Suppressor macrophage treated with lipopolysaccharide for 1 hour (primary cell): Measurements from ENCODE around the gene AMBRA1.
A peak's percentile ranks its signal among the peaks of the same experiment; 100 is the strongest.

Experiments used
- DNase-seq, 3 donors: peaks; one replicate each; pipeline ENCODE4 v3.0.0-alpha.2; 2020 to 2022

AMBRA1 gene

DNA sequence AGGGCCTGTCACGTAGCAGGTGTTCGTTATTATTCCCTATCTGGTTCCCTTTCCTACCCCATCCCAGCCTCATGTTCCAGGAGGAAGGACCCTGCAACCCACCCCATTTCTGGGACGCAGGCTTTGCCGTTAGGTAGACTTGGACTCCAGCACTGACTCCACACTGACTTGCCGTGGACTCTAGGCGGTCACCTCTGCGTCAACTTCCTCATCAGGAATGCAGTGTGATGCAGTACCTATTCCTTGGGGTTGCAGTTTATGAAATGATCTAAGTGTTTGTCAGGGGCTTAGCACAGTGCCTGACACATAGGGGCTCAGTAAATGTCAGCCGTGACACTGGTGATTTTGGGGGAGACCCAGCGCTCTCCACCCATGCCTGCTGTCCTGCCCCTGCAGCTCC, 229.8 kb downstream of the AMBRA1 start:
- no peak for DNase-seq

DNA sequence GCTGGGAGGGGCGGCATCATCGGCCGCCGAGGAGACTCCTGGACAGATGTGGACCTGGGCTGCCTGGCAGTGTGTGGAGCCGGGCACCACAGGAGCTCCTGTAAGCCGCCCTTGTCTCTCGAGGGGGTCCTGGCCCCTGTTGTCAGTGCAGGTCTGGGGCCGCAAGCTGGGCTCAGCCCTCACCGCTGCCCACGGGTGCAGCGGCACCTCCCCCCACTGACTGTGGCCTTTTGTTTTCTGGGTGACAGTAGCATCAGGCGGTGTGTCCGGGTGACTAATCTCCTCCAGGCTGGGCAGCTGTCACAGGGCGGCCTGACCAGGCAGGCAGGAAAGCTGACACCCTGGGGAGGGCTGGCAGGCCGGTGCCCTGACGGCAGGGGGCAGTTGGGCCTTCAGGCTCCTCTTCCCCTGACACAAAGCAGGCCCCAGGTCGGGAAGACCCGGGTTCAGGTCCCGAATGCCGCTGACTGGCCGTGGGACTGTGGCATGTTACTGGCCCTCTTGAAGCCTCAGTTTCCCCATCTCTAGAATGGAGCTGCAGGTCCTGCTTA, 230.3 kb downstream of the AMBRA1 start:
- DNase-seq = peak; percentile 82 to 88 (median 88)

DNA sequence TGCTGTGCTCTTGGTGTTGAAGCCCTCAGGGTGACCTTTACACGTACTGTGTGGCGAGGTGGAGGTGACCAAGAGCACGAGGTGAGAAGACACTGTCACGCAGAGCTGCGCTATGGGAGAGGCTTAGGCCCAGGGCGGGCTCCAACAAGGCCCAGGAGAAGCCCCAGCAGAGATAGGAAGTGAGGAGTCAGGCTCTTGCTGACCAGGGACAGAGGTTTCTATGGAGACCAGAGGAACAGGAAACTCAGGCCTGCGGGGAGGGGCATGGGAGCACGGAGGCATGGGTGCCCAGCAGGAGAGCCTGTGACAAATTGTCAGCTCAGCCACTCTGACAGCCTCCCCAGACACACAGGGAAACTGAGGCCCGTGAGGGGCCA, 230.8 kb downstream of the AMBRA1 start:
- DNase-seq = peak; percentile 90 to 93 (median 92)

DNA sequence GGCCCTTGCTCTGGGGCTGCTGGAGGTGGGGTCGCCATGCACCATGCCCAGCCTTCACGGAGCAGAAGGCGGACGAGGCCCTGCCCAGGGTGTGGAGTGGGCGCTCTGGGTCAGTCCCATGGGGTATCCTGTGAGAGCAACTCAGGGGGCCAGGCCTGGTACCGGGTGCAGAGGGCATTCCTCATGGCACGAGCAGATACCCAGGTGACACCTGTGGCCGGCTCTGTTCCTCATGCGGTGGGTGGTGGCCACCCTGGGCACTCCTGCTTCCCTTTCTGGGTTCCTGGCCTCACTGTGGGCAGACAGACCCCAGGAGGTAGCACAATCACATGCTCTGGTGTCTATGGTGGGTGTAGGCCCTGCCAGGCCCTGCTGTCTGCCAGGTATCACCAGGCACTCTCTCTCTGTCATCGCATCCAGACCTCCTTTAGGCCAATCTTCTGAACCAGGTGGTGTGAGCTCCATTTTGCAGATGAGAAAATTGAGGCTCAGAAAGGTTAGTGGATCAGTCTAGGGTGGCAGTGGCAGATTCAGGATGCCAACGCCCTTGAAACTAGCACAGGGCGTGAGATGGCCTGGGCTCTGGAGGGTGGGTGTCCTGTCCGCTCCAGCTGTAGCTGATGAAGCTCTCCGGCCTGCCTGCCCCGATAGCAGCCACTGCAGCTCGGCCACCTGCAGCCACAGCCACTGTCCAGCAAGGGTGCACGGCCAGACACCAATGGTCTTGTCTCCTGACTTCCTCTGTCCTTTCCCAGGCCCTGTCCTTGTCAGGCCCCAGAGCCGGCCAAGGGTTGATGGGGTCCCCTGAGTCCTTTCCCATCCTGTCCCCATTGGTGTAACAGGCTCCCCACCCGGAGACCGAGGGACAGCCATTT, 231.4 kb downstream of the AMBRA1 start:
- no peak for DNase-seq

DNA sequence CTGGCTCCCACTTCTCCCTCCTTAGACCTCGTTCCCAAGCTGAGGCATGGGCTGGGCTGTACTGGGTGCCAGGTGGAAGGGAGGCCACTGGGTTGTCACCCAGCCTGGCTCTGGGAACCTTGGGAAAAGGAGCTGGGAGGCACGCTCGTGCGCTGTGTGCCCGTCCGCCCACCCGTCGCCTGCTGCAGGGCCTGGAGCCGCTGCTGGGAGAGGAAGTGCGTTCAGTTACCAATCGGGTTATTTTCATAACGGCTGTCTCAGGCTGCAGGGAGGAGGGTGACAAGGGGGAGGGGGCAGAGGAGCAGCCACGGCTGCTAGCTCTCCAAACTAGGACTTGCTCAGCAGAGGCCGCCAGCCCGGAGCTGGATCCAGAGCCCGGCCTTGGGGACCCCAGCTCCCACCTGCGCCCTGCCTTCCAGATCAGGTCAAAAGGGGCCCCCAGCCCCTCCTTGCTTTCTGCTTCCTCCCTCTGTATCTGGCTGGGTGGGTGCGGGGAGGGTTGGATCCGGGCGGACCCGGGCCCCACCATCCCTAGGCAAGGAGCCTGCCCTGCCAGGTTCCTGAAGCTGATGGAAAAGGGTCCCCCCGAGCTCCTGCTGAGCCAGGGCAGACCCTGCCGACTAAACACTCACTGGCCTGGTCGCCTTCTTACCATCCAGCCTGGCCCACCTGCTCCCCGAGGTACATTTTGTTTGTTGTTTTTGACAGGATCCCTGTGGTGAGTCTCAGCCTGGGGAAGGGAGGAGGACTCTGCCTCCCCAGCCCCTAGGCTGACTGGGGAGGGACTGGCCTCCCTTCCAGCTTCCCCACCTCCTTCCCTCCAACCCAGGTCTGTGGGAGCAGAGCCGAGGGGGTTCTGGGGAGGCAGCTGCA, 232.3 kb downstream of the AMBRA1 start:
- peak; percentile 91 to 93 (median 93) for DNase-seq

DNA sequence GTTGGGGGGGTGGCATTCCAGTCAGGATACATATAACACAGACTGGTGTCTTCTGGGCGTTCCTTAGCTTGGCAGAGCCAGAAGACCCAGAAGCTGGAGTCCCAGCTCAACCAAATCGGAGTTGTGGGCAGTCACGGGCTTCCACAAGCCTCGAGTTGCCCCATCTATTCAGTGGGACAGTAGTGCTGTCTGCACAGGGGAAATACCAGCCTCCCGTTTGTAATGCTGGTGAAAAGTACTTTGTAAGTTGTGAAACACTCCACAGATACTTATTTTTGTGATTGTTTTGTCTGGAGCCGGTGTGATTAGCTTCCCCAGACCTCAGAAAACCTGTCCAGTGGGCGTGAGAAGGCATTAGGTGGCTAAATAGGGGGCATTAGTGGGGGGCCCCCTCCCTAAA, 232.9 kb downstream of the AMBRA1 start:
- DNase-seq = peak; percentile 72 to 75 (median 75)

DNA sequence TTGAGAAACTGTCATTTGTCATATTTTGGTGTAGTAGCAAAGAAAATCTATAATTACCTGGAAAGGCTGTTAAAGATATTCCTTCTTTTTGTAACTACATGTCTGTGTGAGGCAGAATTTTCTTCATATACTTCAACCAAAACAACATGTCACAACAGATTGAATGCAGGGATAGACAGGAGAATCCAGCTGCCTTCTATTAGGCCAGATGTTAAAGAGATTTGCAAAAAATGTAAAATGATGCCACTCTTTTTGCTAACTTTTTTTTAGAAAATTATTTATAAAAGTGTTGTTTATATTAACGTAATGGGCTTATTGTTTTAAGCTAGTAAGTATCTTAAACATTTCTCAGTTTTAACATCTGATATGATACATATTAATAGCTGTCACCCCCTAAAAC, 233.9 kb downstream of the AMBRA1 start:
- DNase-seq = no peak

DNA sequence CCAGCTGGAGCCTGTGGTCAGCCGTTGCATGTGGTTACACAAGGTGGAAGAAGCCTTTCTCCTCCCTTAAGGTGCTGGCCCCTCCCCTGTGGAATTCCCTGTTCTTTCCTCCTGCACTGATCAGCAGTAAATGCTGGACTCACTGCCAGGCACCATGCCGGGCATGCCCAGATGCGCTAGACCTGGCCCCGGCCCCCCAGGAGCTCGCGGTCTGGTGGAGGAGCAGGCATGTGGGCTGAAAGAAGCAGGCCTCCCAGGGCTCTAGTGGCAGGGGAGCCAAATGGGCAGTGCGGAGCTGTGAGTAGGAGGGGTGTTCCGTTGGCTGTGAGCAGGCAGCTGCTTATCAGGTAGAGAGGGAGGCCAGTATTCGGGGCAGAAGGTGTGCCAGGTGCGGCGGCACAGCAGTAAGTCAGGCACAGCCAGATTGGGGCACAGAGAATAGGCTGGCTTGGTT, 236.3 kb downstream of the AMBRA1 start:
- peak in 2 of 3 donors; percentile 58 to 63 for DNase-seq

DNA sequence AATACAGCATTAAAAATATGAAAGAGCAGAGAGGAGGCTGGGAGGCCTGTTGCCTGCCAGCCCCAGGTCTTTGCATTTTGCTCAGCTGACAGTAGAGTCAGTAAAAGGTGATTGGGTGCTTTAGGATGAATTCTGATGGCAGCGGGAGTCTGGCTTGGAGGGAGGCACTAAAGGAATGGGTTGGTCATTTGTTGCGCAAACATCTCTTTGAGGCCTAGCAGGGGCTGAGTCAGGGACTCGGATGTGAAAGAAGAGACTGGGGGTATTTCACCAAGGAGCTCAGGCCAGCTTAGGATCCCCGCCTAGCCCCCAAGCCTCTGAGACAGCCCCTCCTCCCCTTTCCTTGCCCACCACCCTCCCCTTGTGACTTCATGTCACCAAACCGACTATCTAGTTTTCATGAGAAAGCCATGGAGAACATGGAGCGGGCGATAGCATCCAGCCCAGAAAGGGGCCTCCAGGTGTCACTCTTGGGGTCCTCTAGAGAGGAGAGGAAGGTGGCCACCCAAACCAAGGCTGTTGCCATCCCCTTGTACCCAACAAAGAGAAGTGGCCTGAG, 236.8 kb downstream of the AMBRA1 start:
- peak in 2 of 3 donors; percentile 73 to 80 for DNase-seq

DNA sequence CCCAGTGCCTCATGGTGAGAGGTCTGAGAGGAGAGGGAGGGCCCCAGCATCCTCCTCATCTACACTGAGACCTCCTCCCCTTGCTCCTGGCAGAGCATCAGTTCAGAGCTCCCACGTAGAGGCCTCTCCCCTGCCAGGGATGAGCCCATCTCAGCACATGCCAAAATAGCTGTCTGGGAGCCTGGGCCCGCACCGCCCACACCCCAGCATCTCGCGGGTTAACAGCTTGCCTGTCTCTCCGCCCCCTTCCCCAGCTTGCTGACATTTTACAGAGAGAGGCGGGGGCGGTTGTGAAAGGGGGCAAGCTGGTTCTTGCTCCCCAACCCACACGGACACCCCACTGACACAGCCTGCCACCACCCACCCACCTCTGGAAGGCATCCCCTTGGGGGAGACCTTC, 240.1 kb downstream of the AMBRA1 start:
- DNase-seq = peak in 1 of 3 donors; percentile 41

DNA sequence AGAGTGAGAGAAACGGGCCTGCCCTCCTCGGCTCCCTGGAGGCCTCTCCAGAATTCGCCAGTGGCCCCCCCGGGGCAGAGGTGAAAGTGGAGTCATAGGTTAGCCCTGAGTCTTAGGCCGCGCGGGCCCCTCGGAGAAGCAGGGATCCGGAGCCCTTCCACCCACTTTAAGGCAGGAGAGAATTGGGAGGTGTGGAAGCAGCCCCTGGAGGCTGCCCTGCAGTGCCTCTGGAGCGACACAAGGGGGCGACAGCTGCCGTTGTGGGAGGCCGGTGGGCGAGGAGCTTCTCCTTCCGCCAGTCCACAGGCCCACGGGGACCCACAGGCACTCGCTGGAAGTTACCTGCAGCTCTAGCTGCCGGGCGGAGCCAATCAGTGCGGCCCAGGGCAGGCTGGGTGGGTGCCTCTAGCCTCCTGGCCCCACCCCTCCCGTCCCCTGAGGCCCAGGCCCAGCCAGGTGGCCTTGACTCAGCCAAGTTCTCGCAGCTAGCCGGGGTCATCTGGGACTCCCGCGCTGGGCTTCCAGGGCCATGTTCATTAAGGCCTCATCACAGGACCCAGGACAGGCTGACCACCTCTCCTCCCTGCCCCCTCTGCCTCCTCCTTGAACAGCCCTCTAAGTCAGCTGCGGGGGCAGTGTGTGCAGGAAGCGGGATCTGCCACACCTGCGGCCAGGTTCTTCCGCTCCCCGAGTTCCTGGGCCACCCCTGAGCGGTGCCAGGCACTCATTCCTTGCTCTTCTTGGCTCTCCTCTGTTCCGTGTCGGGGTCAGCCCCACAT, 241.6 kb downstream of the AMBRA1 start:
- peak; percentile 69 to 81 (median 77) for DNase-seq

DNA sequence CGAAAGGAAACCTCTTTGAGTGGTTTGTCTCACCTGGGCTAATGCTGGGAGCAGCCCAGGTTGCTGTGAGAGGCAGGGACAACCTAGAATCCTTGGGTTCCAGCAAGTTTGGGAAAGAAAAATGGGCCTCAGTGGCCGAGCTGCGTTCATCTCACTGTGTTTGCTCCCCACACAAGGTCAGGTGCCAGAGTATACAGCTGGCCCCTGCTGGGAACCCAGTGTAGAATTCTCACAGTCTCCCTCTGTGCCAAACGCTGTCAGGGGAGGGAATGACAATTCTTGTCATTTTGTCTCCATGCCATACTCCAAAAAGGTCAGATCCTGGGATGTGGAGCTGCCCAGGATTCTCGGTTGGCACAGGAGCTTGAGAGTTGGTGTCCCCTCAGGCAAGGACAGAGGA, 242.2 kb downstream of the AMBRA1 start:
- DNase-seq = no peak

DNA sequence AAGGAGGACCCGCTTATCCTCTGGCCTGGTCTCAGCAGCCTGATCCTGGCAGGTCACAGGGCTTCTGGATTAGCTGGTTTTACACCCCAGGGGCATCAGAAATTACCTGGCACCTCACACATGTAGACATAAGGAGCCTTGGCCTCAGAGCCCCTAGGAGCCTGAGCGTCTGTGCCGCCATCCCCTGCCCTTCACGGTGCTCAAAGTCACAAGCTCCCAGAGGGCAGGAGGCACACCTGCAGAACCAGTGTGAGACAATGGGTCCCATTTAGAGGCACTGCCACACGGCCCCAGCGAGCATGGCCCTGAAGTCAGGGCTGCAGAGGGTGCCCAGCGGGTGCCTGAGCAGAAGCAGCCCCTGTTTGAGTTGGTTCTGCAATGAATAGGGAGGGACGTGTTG, 242.7 kb downstream of the AMBRA1 start:
- DNase-seq = no peak

DNA sequence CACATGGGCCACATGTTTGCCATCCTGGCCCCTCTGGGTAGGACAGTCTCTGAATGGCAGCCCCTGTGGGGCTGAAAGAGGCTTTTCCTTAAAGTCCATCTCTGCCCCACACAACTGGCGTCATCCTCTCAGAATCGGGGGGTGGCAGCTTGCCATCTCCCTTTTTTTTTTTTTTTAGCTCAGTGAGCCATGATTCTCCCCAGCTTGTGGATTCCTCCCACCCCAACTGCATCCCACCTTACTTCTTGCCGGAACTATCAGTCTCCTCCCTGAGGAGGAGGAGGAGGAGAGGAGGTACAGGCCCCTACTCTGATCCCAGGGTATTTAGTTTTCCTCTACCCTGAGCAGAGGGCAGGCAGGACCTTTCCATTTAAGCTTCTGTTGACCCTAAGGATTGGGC, 243.1 kb downstream of the AMBRA1 start:
- no peak for DNase-seq

DNA sequence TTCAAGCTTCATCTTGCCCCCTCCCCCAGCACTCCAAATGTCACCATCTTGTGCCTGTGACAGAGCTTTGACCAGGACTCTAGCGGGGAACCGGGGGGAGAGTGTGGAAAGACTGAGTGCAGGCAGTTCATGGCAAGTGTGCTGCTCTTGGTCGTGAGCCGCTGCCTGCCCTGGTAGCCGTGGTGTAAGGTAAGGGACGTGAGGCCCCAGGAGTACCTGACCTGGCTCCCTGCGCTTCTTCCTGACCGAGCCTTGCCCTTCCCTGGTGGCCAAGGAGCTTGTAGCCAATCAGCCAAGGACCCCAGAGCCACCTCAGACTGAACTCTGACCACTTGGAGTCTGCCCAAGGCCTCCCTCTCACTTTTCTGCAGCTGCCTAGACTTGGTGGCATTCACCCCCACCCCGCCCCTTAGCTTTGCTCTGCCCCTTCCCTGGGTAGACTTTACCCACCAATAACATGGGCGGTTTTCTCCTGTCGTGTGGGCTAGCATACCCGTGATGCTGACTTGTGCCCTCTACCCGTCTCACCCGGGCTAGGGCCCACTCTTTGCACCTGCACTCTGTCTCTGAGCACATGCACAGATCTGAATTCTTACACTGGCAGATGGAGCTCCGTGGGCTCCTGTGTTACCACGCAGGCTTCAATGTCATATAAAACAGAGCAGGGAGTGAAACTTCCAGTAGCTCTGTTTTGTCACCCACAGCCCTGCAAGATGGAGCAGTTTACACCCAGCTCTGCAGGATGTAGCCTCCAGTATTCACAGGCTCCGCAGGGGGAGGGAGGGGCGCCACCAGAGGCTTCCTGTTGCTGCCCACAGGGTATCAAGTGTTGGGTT, 245.0 kb downstream of the AMBRA1 start:
- DNase-seq = no peak

DNA sequence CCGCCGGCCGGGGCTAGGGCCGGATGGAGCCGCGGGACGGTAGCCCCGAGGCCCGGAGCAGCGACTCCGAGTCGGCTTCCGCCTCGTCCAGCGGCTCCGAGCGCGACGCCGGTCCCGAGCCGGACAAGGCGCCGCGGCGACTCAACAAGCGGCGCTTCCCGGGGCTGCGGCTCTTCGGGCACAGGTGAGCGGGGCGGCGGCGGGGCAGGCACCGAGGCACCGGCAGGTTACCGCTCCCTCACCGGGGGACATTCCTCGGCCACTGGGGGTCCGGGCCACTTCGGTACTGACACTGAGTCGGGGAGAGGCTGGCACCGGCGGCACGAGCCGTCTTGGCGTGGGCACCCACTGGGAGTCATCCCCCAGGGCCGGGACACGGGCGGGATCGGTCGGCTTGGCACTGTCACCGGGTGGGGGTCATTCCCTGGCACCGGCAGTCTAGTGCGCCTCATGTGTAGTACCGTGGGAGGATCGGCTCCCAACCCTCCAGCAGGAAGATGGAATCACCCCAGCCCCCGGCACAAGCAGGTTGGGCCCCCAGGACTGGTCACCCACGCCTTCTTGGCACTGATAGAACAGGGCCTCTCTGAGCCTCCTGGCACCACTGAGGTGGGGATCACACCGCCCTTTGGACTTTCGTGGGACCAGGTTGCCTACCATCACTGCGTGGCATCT, 246.0 kb downstream of the AMBRA1 start:
- DNase-seq = no peak

DNA sequence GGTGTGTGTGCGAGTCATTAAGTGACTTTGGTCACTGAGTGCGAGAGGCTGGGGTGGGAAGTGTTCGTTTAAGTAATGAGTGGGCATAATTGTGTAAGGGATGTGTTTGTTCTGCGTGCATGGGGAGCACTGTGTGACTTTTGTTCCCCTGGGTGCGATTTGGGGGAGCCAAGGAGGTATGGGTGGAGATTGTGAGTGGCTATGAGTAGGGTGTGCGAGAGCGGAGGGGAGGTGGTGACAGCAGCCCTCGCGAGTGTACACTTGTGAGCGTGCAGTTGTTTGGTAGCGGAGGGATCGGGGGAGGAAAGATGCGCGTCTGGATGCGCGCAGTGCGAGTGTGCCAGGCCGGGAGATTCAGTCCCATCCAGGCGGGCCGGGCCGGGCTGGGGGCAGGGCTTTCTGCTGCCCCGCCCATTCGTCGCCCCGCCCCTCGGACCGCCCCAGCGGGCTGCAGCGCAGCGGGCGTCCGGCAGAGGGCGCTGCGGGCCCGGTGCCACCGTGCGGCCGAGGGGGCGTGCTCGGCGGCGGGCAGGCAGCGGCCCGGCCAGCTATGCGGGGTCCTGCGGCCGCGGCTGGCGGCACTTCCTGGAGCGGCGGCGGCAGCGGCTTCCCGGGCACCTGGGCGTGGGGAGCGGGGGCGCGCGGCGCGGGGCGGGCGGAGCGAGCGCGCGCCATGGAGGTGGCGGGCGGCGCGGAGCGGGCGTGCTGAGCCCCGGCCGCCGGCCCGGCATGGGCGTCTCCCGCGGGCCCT, 246.8 kb downstream of the AMBRA1 start, which contains the start of gene DGKZ:
TSS of gene DGKZ (plus strand) at position 578 of the 751 bp plus-strand sequence. CDS start 197 bp downstream, outside the sequence.
- peak; percentile 89 to 95 (median 93) for DNase-seq
